ENCODE measurements around the gene SIK3.
"Not testable (repeated sequence)": the region's sequence is repeated elsewhere in the genome, so short reads cannot be mapped to it uniquely, and the experiment has no call there.

GRCh38 chr11:117130396-117130795 is 32.2 kb upstream of the SIK3 start:
- not testable (repeated sequence) for TF ChIP-seq CTCF (IDR thresholded peaks at IDR 0.05); JUN (CRISPR knock-in tag; IDR thresholded peaks at IDR 0.05); ATF3 (CRISPR knock-in tag; conservative IDR thresholded peaks at IDR 0.05); SMAD3 (CRISPR knock-in tag; IDR thresholded peaks at IDR 0.05; ENCODE audit: borderline replicate concordance); ZMAT4 (CRISPR knock-in tag; IDR thresholded peaks at IDR 0.05); IRF1 (CRISPR knock-in tag; IDR thresholded peaks at IDR 0.05); SP1 (CRISPR knock-in tag; conservative IDR thresholded peaks at IDR 0.05)

Measured in WTC11 (cell line).